Activated CD8-positive, alpha-beta T cell treated with anti-CD3 and anti-CD28 coated beads, Interleukin-2, amount 10 ng/mL, durations not matched to agents 7 days and 5 days (primary cell): Measurements from ENCODE around the gene INAFM2. TPM values are rescaled to one million over a fixed set of nuclear protein-coding genes. Genes with fewer than 3 reads are reported as not detected.

ENCODE experiments used
- ATAC-seq: fragments of 150-1000 bp; cut with Tn5 transposase; one replicate; pipeline ENCODE4 v1.10.0; 2021; ENCODE audit warnings: moderate library complexity
- CTCF ChIA-PET: fragments of 350-600 bp; sonication (Branson Sonifier 250); formaldehyde crosslinking; loops from one replicate; lab custom pipeline; 2021; ENCODE audit warnings: antibody characterized with exemption; lab: Charles Lee
- POLR2A ChIA-PET: fragments of 350-600 bp; sonication (Branson Sonifier 250); formaldehyde crosslinking; loops from one replicate; lab custom pipeline; 2021; ENCODE audit warnings: antibody characterized with exemption; lab: Charles Lee
- DNase-seq: peaks from one replicate; pipeline ENCODE4 v3.0.0-alpha.2; 2020
- H3K27ac Mint-ChIP-seq: one replicate; pipeline ENCODE4 v1.8.0; 2021; ENCODE audit warnings: mild to moderate bottlenecking, mixed read lengths
- H3K27me3 Mint-ChIP-seq: one replicate; pipeline ENCODE4 v1.8.0; 2021; ENCODE audit warnings: low read depth, mixed read lengths
- H3K36me3 Mint-ChIP-seq: one replicate; pipeline ENCODE4 v1.8.0; 2021; ENCODE audit warnings: low read depth, mixed read lengths
- H3K4me1 Mint-ChIP-seq: one replicate; pipeline ENCODE4 v1.8.0; 2021; ENCODE audit warnings: low read depth, mixed read lengths
- H3K4me3 Mint-ChIP-seq: one replicate; pipeline ENCODE4 v1.8.0; 2021; ENCODE audit warnings: mild to moderate bottlenecking, mixed read lengths
- H3K9me3 Mint-ChIP-seq: one replicate; pipeline ENCODE4 v1.8.0; 2022; ENCODE audit warnings: mixed read lengths; ENCODE audit not compliant: insufficient read depth
- total RNA-seq, 2 experiments: library from RNA; stranded (reverse); gene quantifications; one replicate each; pipeline ENCODE4 v1.2.3, GENCODE V29; 2021

The INAFM2 gene
- total RNA-seq, 2 experiments from 2014 or later: 8.7 to 9.4 TPM

- DNase-seq (no peak), ATAC-seq (no peak)
- ChIA-PET POLR2A (interaction anchor here (1.2 kb wide), 1 partner anchor 10 kb away, joined by 3 read pairs; the partner anchor contains the start of gene PLCB2), CTCF (interaction anchor here (1.5 to 21.9 kb wide), 4 partner anchors 7 to 41 kb away, joined by 5 to 559 read pairs (median 242); partner anchors contain the start of genes CCDC9B and PLCB2)
- Mint-ChIP-seq H3K4me1 (peaks cover 23% of the 10 kb centered on the region), H3K4me3 (no peak overlapping the region), H3K27ac (no peak overlapping the region), H3K9me3 (no peaks in the 10 kb centered on the region), H3K36me3 (no peaks in the 10 kb centered on the region), H3K27me3 (peaks cover 45% of the 10 kb centered on the region)
Measured at GRCh38 chr15:40317580-40317979, 5.9 kb upstream of the INAFM2 start.

- DNase-seq (no peak), ATAC-seq (no peak)
- Mint-ChIP-seq H3K9me3 (no peaks in the 10 kb centered on the region), H3K36me3 (peaks cover 4% of the 10 kb centered on the region), H3K27ac (no peak overlapping the region), H3K4me3 (no peak overlapping the region), H3K27me3 (peaks cover 29% of the 10 kb centered on the region), H3K4me1 (peaks cover 29% of the 10 kb centered on the region)
- CTCF ChIA-PET: interaction anchor here (1.0 to 21.9 kb wide), 13 partner anchors 9 to 281 kb away, joined by 3 to 559 read pairs (median 6); partner anchors contain the start of genes CCDC9B, IVD, PLCB2 and SRP14
- POLR2A ChIA-PET: interaction anchor here (1.8 kb wide), 1 partner anchor 13 kb away, joined by 8 read pairs; the partner anchor contains the start of gene PLCB2
Measured at GRCh38 chr15:40320409-40320808, 3.1 kb upstream of the INAFM2 start.

GRCh38 chr15:40320931-40321371 lies 2.5 kb upstream of the INAFM2 start:
- Mint-ChIP-seq H3K4me1 (peaks cover 30% of the 10 kb centered on the region), H3K9me3 (no peaks in the 10 kb centered on the region), H3K36me3 (peaks cover 4% of the 10 kb centered on the region), H3K27ac (no peak overlapping the region), H3K27me3 (peaks cover 25% of the 10 kb centered on the region), H3K4me3 (no peak overlapping the region)
- CTCF ChIA-PET: interaction anchor here (0.7 to 21.9 kb wide), 16 partner anchors 8 to 274 kb away, joined by 3 to 559 read pairs (median 4); partner anchors contain the start of genes CCDC9B, IVD and PLCB2
- DNase-seq: peak; percentile 75
- peak; percentile 17 for ATAC-seq
- POLR2A ChIA-PET: interaction anchor here (1.8 kb wide), 1 partner anchor 13 kb away, joined by 8 read pairs; the partner anchor contains the start of gene PLCB2

- POLR2A ChIA-PET: interaction anchor here (0.6 to 2.0 kb wide), 4 partner anchors 9 to 68 kb away, joined by 3 to 17 read pairs (median 3); partner anchors contain the start of gene PLCB2
- ATAC-seq (no peak), DNase-seq (no peak)
- Mint-ChIP-seq H3K36me3 (peaks cover 7% of the 10 kb centered on the region), H3K27ac (no peak overlapping the region), H3K4me1 (peaks cover 31% of the 10 kb centered on the region), H3K9me3 (no peaks in the 10 kb centered on the region), H3K27me3 (peaks cover 12% of the 10 kb centered on the region), H3K4me3 (peak overlapping the region; percentile 73)
- CTCF ChIA-PET: interaction anchor here (1.0 to 21.9 kb wide), 21 partner anchors 9 to 535 kb away, joined by 3 to 559 read pairs (median 4); partner anchors contain the start of genes ANKRD63, CCDC9B and PLCB2
Measured at GRCh38 chr15:40322531-40323238, 807 bp upstream of the INAFM2 start.

- ChIA-PET POLR2A (interaction anchor here (2.0 kb wide), 1 partner anchor 16 kb away, joined by 17 read pairs; the partner anchor contains the start of gene PLCB2), CTCF (interaction anchor here (0.7 to 17.8 kb wide), 12 partner anchors 8 to 51 kb away, joined by 3 to 326 read pairs (median 14); partner anchors contain the start of genes CCDC9B, DISP2 and PLCB2)
- Mint-ChIP-seq H3K36me3 (peaks cover 7% of the 10 kb centered on the region), H3K27ac (no peak overlapping the region), H3K27me3 (peaks cover 8% of the 10 kb centered on the region), H3K4me3 (peak overlapping the region; percentile 62), H3K9me3 (no peaks in the 10 kb centered on the region), H3K4me1 (peaks cover 37% of the 10 kb centered on the region)
- peak; percentile 7 for ATAC-seq
- peak; percentile 46 for DNase-seq
Measured at GRCh38 chr15:40323953-40324937, 753 bp downstream of the INAFM2 start.

GRCh38 chr15:40325188-40325587 lies 1.7 kb downstream of the INAFM2 start:
- DNase-seq (no peak), ATAC-seq (no peak)
- no peaks in the 10 kb centered on the region for H3K9me3 Mint-ChIP-seq
- H3K4me1 Mint-ChIP-seq: peaks cover 37% of the 10 kb centered on the region
- H3K36me3 Mint-ChIP-seq: peaks cover 7% of the 10 kb centered on the region
- H3K4me3 Mint-ChIP-seq: peak overlapping the region; percentile 62
- ChIA-PET CTCF (interaction anchor here (0.7 to 6.5 kb wide), 11 partner anchors 9 to 84 kb away, joined by 3 to 129 read pairs (median 9); partner anchors contain the start of genes CCDC9B, DISP2 and PLCB2), POLR2A (interaction anchor here (1.7 kb wide), 1 partner anchor 12 kb away, joined by 5 read pairs; no protein-coding TSS in a partner anchor)
- H3K27ac Mint-ChIP-seq: no peak overlapping the region
- peaks cover 5% of the 10 kb centered on the region for H3K27me3 Mint-ChIP-seq

GRCh38 chr15:40325700-40326099 lies 2.2 kb downstream of the INAFM2 start:
- H3K36me3 Mint-ChIP-seq: peaks cover 7% of the 10 kb centered on the region
- peaks cover 3% of the 10 kb centered on the region for H3K27me3 Mint-ChIP-seq

GRCh38 chr15:40327457-40327856 lies 4.0 kb downstream of the INAFM2 start:
- ChIA-PET CTCF (interaction anchor here (1.2 to 6.5 kb wide), 8 partner anchors 11 to 96 kb away, joined by 3 to 129 read pairs (median 8); partner anchors contain the start of genes CCDC9B and PLCB2), POLR2A (interaction anchor here (1.0 to 2.1 kb wide), 2 partner anchors 164 to 242 kb away, joined by 3 to 5 read pairs; partner anchors contain the start of gene RPUSD2)
- no peak for DNase-seq
- H3K27ac Mint-ChIP-seq: no peak overlapping the region
- peaks cover 28% of the 10 kb centered on the region for H3K4me1 Mint-ChIP-seq
- no peak overlapping the region for H3K4me3 Mint-ChIP-seq
- peaks cover 7% of the 10 kb centered on the region for H3K36me3 Mint-ChIP-seq
- no peaks in the 10 kb centered on the region for H3K9me3 Mint-ChIP-seq
- H3K27me3 Mint-ChIP-seq: peaks cover 3% of the 10 kb centered on the region
- no peak for ATAC-seq

More at GRCh38 chr15:40325700-40326099, 2.2 kb downstream of the INAFM2 start:
- Mint-ChIP-seq H3K4me3 (no peak overlapping the region), H3K27ac (no peak overlapping the region), H3K4me1 (peaks cover 37% of the 10 kb centered on the region), H3K9me3 (no peaks in the 10 kb centered on the region)
- POLR2A ChIA-PET: interaction anchor here (1.7 kb wide), 1 partner anchor 12 kb away, joined by 5 read pairs; no protein-coding TSS in a partner anchor
- ATAC-seq (no peak), DNase-seq (no peak)
- CTCF ChIA-PET: interaction anchor here (0.8 to 6.5 kb wide), 10 partner anchors 9 to 286 kb away, joined by 3 to 129 read pairs (median 9); partner anchors contain the start of genes CCDC9B and PLCB2

- Mint-ChIP-seq H3K27me3 (peaks cover 3% of the 10 kb centered on the region), H3K9me3 (no peaks in the 10 kb centered on the region), H3K36me3 (peaks cover 7% of the 10 kb centered on the region), H3K4me3 (no peak overlapping the region), H3K4me1 (peaks cover 25% of the 10 kb centered on the region), H3K27ac (no peak overlapping the region)
- ATAC-seq (no peak), DNase-seq (no peak)
- CTCF ChIA-PET: interaction anchor here (0.9 to 6.5 kb wide), 9 partner anchors 7 to 94 kb away, joined by 3 to 129 read pairs (median 9); partner anchors contain the start of genes CCDC9B and PLCB2
- POLR2A ChIA-PET: interaction anchor here (1.5 to 2.1 kb wide), 2 partner anchors 20 to 241 kb away, joined by 5 read pairs; partner anchors contain the start of genes PLCB2 and RPUSD2
Measured at GRCh38 chr15:40328176-40328575, 4.7 kb downstream of the INAFM2 start.

- DNase-seq (no peak), ATAC-seq (no peak)
- ChIA-PET CTCF (interaction anchor here (0.9 to 6.5 kb wide), 9 partner anchors 8 to 94 kb away, joined by 3 to 129 read pairs (median 9); partner anchors contain the start of genes CCDC9B and PLCB2), POLR2A (interaction anchor here (0.7 to 1.5 kb wide), 2 partner anchors 21 to 29 kb away, joined by 3 to 5 read pairs; partner anchors contain the start of gene PLCB2)
- Mint-ChIP-seq H3K9me3 (no peaks in the 10 kb centered on the region), H3K27me3 (peaks cover 3% of the 10 kb centered on the region), H3K4me1 (peaks cover 28% of the 10 kb centered on the region), H3K27ac (no peak overlapping the region), H3K36me3 (peaks cover 7% of the 10 kb centered on the region), H3K4me3 (no peak overlapping the region)
Measured at GRCh38 chr15:40328751-40329150, 5.3 kb downstream of the INAFM2 start.
